Liver (tissue), 9 donors: Measurements from ENCODE around the gene SORCS2. TPM values are rescaled to one million over a fixed set of nuclear protein-coding genes. Genes with fewer than 3 reads are reported as not detected.
A peak's percentile ranks its signal among the peaks of the same experiment; 100 is the strongest.

ENCODE experiments used
- DNase-seq: peaks from one replicate; pipeline ENCODE4 v3.0.0-alpha.2; 2017; ENCODE audit warnings: low spot score
- H3K27ac ChIP-seq, 2 donors: one replicate each; pipeline ENCODE4 v1.7.0; 2013; ENCODE audit warnings: inconsistent platforms in 2 of 2, low read length in 2 of 2, control low read depth in 1 of 2, low read depth in 1 of 2, mild to moderate bottlenecking in 1 of 2
- H3K27me3 ChIP-seq, 4 donors: one replicate each; pipeline versions ENCODE4 v1.6.1 to v1.7.0; 2013; ENCODE audit warnings: low read length in 3 of 4, inconsistent platforms in 1 of 4, mild to moderate bottlenecking in 1 of 4, moderate library complexity in 1 of 4; ENCODE audit not compliant: control insufficient read depth in 4 of 4, insufficient read depth in 4 of 4
- H3K36me3 ChIP-seq, 4 donors: one replicate each; pipeline versions ENCODE4 v1.6.1 to v1.7.0; 2013; ENCODE audit warnings: low read length in 3 of 4, mild to moderate bottlenecking in 3 of 4, low read depth in 1 of 4, moderate library complexity in 1 of 4; ENCODE audit not compliant: control insufficient read depth in 4 of 4, insufficient read depth in 3 of 4
- H3K4me1 ChIP-seq, 4 donors: one replicate each; pipeline versions ENCODE4 v1.6.1 to v1.7.0; 2013; ENCODE audit warnings: low read length in 3 of 4, mild to moderate bottlenecking in 3 of 4, moderate library complexity in 1 of 4; ENCODE audit not compliant: control insufficient read depth in 4 of 4, insufficient read depth in 4 of 4
- H3K4me3 ChIP-seq, 3 donors: one replicate each; pipeline versions ENCODE4 v1.6.1 to v1.7.0; 2013; ENCODE audit warnings: low read length in 3 of 3, control low read depth in 1 of 3, low read depth in 1 of 3, mild to moderate bottlenecking in 1 of 3
- H3K9ac ChIP-seq, 2 donors: one replicate each; pipeline ENCODE4 v1.7.0; 2013; ENCODE audit warnings: low read length in 2 of 2, mild to moderate bottlenecking in 2 of 2, moderate library complexity in 2 of 2, control low read depth in 1 of 2, low read depth in 1 of 2
- H3K9me3 ChIP-seq, 4 donors: one replicate each; pipeline versions ENCODE4 v1.6.1 to v1.7.0; 2013; ENCODE audit warnings: low read length in 3 of 4; ENCODE audit not compliant: control insufficient read depth in 4 of 4
- EGR1 ChIP-seq, 2 donors: IDR thresholded peaks; 2 replicates each; pipeline ENCODE4 v1.6.1; 2016 to 2018; ENCODE audit warnings: antibody characterized with exemption in 2 of 2, low read depth in 2 of 2
- FOXA1 ChIP-seq: IDR thresholded peaks from 2 replicates; pipeline ENCODE4 v1.6.1; 2016; ENCODE audit warnings: antibody characterized with exemption
- FOXA2 ChIP-seq: IDR thresholded peaks from 2 replicates; pipeline ENCODE4 v1.6.1; 2016; ENCODE audit warnings: antibody characterized with exemption
- GABPA ChIP-seq, 2 donors: IDR thresholded peaks in 1 of 2; conservative IDR thresholded peaks in 1 of 2; 2 replicates each; pipeline ENCODE4 v1.6.1; 2016; ENCODE audit warnings: antibody characterized with exemption in 2 of 2, mild to moderate bottlenecking in 1 of 2, moderate library complexity in 1 of 2
- HNF4G ChIP-seq: IDR thresholded peaks from 2 replicates; pipeline ENCODE4 v1.6.1; 2016; ENCODE audit warnings: antibody characterized with exemption
- JUND ChIP-seq, 2 donors: IDR thresholded peaks; 2 replicates each; pipeline ENCODE4 v1.6.1; 2016; ENCODE audit warnings: antibody characterized with exemption in 2 of 2
- RAD21 ChIP-seq, 2 donors: IDR thresholded peaks; 2 replicates each; pipeline ENCODE4 v1.6.1; 2016; ENCODE audit warnings: antibody characterized with exemption in 2 of 2, mild to moderate bottlenecking in 2 of 2
- RXRA ChIP-seq, 2 donors: IDR thresholded peaks; 2 replicates each; pipeline ENCODE4 v1.6.1; 2017 to 2018; ENCODE audit warnings: antibody characterized with exemption in 2 of 2, mild to moderate bottlenecking in 1 of 2
- SP1 ChIP-seq: IDR thresholded peaks from 2 replicates; pipeline ENCODE4 v1.6.1; 2018; ENCODE audit warnings: antibody characterized with exemption, mild to moderate bottlenecking
- TAF1 ChIP-seq: conservative IDR thresholded peaks from 2 replicates; pipeline ENCODE4 v1.6.1; 2016; ENCODE audit warnings: antibody characterized with exemption, mild to moderate bottlenecking
- YY1 ChIP-seq: IDR thresholded peaks from 2 replicates; pipeline ENCODE4 v1.6.1; 2016; ENCODE audit warnings: antibody characterized with exemption, mild to moderate bottlenecking
- WGBS: extraction: QIAGEN DNeasy Blood & Tissue Kit; methylation state at CpG from one replicate; pipeline ENCODE4 v1.1.7; 2013; 5-methylcytosine and 5-hydroxymethylcytosine counted together
- polyA plus RNA-seq, 2 donors: library from polyadenylated mRNA; stranded (reverse) in 1 of 2; unstranded in 1 of 2; fragments of 200-250 nt in 1 of 2; fragments of >200 nt in 1 of 2; fragmentation: Nextera tagmentation in 1 of 2; extraction: Ambion mirVana in 1 of 2; gene quantifications; one replicate each; pipeline versions ENCODE4 v1.2.1 to v1.2.3, GENCODE V29; 2013 to 2015
- total RNA-seq, 2 donors: library from RNA; depleted of rRNA; stranded (reverse); fragments of >200 nt; gene quantifications; one replicate each; pipeline ENCODE4 v1.2.3, GENCODE V29; 2014
- TF ChIP-seq, protein P1 (sequence below): IDR thresholded peaks from 2 replicates; pipeline ENCODE4 v1.6.1; 2016; ENCODE audit warnings: antibody characterized with exemption
- donor health status: healthy.
- donor health status: healthy.
- donor health status: healthy.
- donor health status: healthy.
- donor health status: healthy.

The SORCS2 gene
- total and polyA plus RNA-seq, 4 donors: 0.10 to 1.4 (median 0.92) TPM

DNA sequence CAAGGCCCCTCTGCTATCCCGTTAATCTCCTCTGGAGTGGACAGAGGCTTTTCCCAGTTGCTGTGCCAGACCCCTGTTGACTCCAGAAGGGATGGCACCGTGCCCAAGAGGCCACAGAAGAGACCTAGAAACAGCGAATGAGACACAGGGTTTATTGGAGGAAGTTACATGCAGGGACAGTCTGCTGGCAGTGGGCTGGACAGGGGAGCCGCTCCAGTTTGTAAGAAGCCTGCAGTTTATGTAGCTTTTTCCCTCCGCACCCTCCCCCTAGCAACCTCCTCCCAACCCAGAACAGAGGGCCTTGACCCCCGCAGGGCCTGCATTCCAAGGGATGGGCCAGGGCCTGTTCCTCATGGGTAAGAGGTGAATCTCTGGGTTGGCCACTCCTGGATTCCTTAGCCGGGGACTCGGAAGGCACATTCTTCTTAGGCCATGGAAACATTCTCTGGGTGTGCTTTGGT, 459.2 kb downstream of the SORCS2 start:
- H3K4me3 ChIP-seq: no peak overlapping the region
- no peak for DNase-seq
- TF ChIP-seq RXRA (IDR thresholded peaks at IDR 0.05) (peak in 1 of 2 donors; percentile 12), TAF1 (no peak), FOXA2 (no peak)
- no peaks in the 10 kb centered on the region for H3K9me3 ChIP-seq
- H3K4me1 ChIP-seq: peaks cover 0 to 6% (median 3%) of the 10 kb centered on the region in 4 donors
- WGBS: 72% methylated on average over 8 of the region's 8 CpGs
- H3K36me3 ChIP-seq: no peaks in the 10 kb centered on the region
- no peak overlapping the region for H3K27ac ChIP-seq
- H3K27me3 ChIP-seq: no peaks in the 10 kb centered on the region
- H3K9ac ChIP-seq: no peak overlapping the region

DNA sequence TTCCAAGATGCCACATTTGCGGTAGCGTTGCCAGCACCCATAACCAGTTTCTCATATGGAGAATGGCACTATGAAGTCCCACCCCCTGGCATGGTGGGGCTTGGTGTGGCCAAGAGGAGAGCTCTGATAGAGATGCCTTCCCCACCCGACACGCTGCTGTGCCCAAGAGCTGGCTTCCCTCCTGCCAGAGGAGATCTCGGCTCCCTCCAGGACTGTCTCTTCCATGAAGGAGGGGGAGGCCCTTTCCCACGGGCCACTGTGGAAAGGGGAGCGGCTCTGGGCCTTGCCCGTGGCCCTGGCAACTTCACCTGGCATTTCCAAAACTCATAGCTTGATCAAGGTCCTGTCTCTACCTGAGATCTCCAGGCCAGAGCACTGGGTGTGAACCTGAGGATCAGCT, 459.7 kb downstream of the SORCS2 start:
- DNase-seq: no peak
- TF ChIP-seq YY1 (no peak), JUND (IDR thresholded peaks at IDR 0.05) (no peak), FOXA2 (no peak), EGR1 (IDR thresholded peaks at IDR 0.05; ENCODE audit: low read depth in 2 of 2) (no peak), FOXA1 (no peak), RAD21 (IDR thresholded peaks at IDR 0.05) (no peak), HNF4G (no peak), SP1 (no peak), TAF1 (no peak)
- TF ChIP-seq, protein P1, sequence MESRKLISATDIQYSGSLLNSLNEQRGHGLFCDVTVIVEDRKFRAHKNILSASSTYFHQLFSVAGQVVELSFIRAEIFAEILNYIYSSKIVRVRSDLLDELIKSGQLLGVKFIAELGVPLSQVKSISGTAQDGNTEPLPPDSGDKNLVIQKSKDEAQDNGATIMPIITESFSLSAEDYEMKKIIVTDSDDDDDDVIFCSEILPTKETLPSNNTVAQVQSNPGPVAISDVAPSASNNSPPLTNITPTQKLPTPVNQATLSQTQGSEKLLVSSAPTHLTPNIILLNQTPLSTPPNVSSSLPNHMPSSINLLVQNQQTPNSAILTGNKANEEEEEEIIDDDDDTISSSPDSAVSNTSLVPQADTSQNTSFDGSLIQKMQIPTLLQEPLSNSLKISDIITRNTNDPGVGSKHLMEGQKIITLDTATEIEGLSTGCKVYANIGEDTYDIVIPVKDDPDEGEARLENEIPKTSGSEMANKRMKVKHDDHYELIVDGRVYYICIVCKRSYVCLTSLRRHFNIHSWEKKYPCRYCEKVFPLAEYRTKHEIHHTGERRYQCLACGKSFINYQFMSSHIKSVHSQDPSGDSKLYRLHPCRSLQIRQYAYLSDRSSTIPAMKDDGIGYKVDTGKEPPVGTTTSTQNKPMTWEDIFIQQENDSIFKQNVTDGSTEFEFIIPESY: no peak
- H3K4me3 ChIP-seq: no peak overlapping the region
- H3K27ac ChIP-seq: no peak overlapping the region
- no peaks in the 10 kb centered on the region for H3K36me3 ChIP-seq
- WGBS: 77% methylated on average over 8 of the region's 8 CpGs
- peaks cover 0 to under 1% (median 0%) of the 10 kb centered on the region in 4 donors for H3K4me1 ChIP-seq
- H3K9me3 ChIP-seq: no peaks in the 10 kb centered on the region
- H3K9ac ChIP-seq: no peak overlapping the region
- no peaks in the 10 kb centered on the region for H3K27me3 ChIP-seq

DNA sequence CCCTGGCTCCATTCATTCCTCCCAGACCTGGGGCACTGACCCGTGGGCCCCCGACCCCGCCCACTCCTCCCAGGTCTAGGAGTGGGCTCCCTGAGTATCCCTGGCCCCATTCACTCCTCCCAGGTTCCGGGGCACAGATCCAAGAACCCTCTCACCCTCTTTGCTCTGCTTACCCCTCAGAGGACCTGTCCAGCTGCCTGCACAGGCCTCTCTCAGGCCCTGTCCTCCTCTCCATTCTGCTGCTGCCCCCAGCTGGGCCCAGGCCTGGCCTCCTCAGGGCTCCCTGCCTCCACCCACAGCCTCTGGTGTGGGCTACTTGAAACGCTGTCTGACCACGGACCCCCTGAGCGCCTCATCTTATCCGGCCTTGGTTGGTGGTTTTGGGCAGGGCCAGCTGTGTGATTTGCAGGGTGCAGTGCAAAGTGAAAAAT, 460.1 kb downstream of the SORCS2 start:
- 85% methylated on average over 8 of the region's 8 CpGs for WGBS
- no peak overlapping the region for H3K9ac ChIP-seq
- DNase-seq: no peak
- no peaks in the 10 kb centered on the region for H3K4me1 ChIP-seq
- no peak overlapping the region for H3K27ac ChIP-seq
- H3K4me3 ChIP-seq: no peak overlapping the region
- H3K36me3 ChIP-seq: no peaks in the 10 kb centered on the region
- TF ChIP-seq SP1 (no peak), GABPA (IDR thresholded peaks at IDR 0.05 in 1 of 2, conservative IDR thresholded peaks at IDR 0.05 in 1 of 2) (no peak), RAD21 (IDR thresholded peaks at IDR 0.05) (no peak)
- TF ChIP-seq, protein P1: no peak
- no peaks in the 10 kb centered on the region for H3K9me3 ChIP-seq
- no peaks in the 10 kb centered on the region for H3K27me3 ChIP-seq
